NCI-H146 treated with DMSO at 0.1 percent for 48 hours (cell line): ENCODE data around the gene GADD45GIP1.
"Not testable (repeated sequence)": the region's sequence is repeated elsewhere in the genome, so short reads cannot be mapped to it uniquely, and the experiment has no call there.

ENCODE experiments used
- DNase-seq: peaks from one replicate; lab custom pipeline; 2025; ENCODE audit not compliant: unreplicated experiment; lab: John Stamatoyannopoulos, UW

GADD45GIP1 gene

GRCh38 chr19:12965017-12965811 is 8.2 kb upstream of the GADD45GIP1 start:
- DNase-seq = peak; percentile 83

- DNase-seq = no peak
Observed at GRCh38 chr19:12959481-12959880, 2.5 kb upstream of the GADD45GIP1 start.

- not testable (repeated sequence) for DNase-seq
Observed at GRCh38 chr19:12957389-12957952, 448 bp upstream of the GADD45GIP1 start.

- DNase-seq = no peak
Observed at GRCh38 chr19:12955996-12956395, 1.0 kb downstream of the GADD45GIP1 start.

- DNase-seq = not testable (repeated sequence)
Observed at GRCh38 chr19:12955575-12955974, 1.4 kb downstream of the GADD45GIP1 start.

- DNase-seq = no peak
Observed at GRCh38 chr19:12954612-12954962, 2.4 kb downstream of the GADD45GIP1 start.

- DNase-seq = no peak
Observed at GRCh38 chr19:12953799-12954611, 3.0 kb downstream of the GADD45GIP1 start.

- DNase-seq = no peak
Observed at GRCh38 chr19:12953138-12953798, 3.8 kb downstream of the GADD45GIP1 start.

- DNase-seq = no peak
Observed at GRCh38 chr19:12952488-12953137, 4.4 kb downstream of the GADD45GIP1 start.

GRCh38 chr19:12952050-12952449 is 5.0 kb downstream of the GADD45GIP1 start:
- not testable (repeated sequence) for DNase-seq

GRCh38 chr19:12949363-12950283 is 7.4 kb downstream of the GADD45GIP1 start:
- DNase-seq = no peak

- no peak for DNase-seq
Observed at GRCh38 chr19:12948612-12949362, 8.2 kb downstream of the GADD45GIP1 start.

GRCh38 chr19:12947702-12948611 is 9.1 kb downstream of the GADD45GIP1 start:
- no peak for DNase-seq

GRCh38 chr19:12946731-12947496 is 10.1 kb downstream of the GADD45GIP1 start:
- no peak for DNase-seq

- DNase-seq = peak; percentile 55
Observed at GRCh38 chr19:12946092-12946721, 10.8 kb downstream of the GADD45GIP1 start.

GRCh38 chr19:12945479-12946091 is 11.4 kb downstream of the GADD45GIP1 start, which contains the start of gene RAD23A:
Gene RAD23A, plus strand, starts transcription at chr19:12945862. Its CDS starts 87 bp downstream, at chr19:12945949.
- DNase-seq = peak; percentile 96
